ENCODE measurements around the gene TBX1. TPM values are rescaled to one million over a fixed set of nuclear protein-coding genes. Genes with fewer than 3 reads are reported as not detected.

The TBX1 gene
- total RNA-seq, 1 experiment from 2014 or later: 3.9 TPM

- POLR2A ChIA-PET: no interaction called here
- H3K4me1 ChIP-seq (ENCODE audit: control insufficient read depth in 1 of 2, insufficient read depth in 2 of 2, low read length in 2 of 2): peaks cover 8 to 13% of the 10 kb centered on the region in 2 experiments; a peak in 3 of 4 replicates
- no peaks in the 10 kb centered on the region for H4K20me1 ChIP-seq (ENCODE audit: insufficient read depth)
- H3K4me2 ChIP-seq (ENCODE audit: low read length): no peak overlapping the region
- no TSS peak for BruUV-seq (replicated peaks)
- no peaks in the 10 kb centered on the region for H3K36me3 ChIP-seq (ENCODE audit: control insufficient read depth in 1 of 2, insufficient read depth in 2 of 2, low read length in 2 of 2)
- RAD21 ChIA-PET (ENCODE audit: low non-redundant PET in 1 of 2, low total read pairs in 2 of 2, uncharacterized antibody in 2 of 2, unreplicated experiment in 2 of 2): no interaction called here
- H3K9me3 ChIP-seq (ENCODE audit: control insufficient read depth in 1 of 2, insufficient read depth in 1 of 2, low read depth in 1 of 2, low read length in 2 of 2): peaks cover 4 to 5% of the 10 kb centered on the region in 2 experiments; a peak in 1 of 4 replicates
- no peak overlapping the region for H3K4me3 ChIP-seq (replicated peaks in 1 of 2; ENCODE audit: low read depth in 1 of 2, low read length in 2 of 2)
- ATAC-seq: no peak
- intact Hi-C loops (cut with micrococcal nuclease): no loop called here
- CTCF ChIA-PET: no interaction called here
- H3K9ac ChIP-seq (ENCODE audit: low read length): no peak overlapping the region
- H3K79me2 ChIP-seq (ENCODE audit: insufficient read depth, low read length): no peaks in the 10 kb centered on the region
- no peak overlapping the region for H2AFZ ChIP-seq (ENCODE audit: low read depth, low read length, poor library complexity, severe bottlenecking)
- no peak for DNase-seq (ENCODE audit: low read depth, low spot score)
- no peaks in the 10 kb centered on the region for H3K9me2 ChIP-seq (ENCODE audit: insufficient read depth)
- no peaks in the 10 kb centered on the region for H3K27me3 ChIP-seq (ENCODE audit: insufficient read depth, low read length)
- TF ChIP-seq EZH2phosphoT487 (IDR thresholded peaks at IDR 0.05; ENCODE audit: borderline replicate concordance) (no peak), ELF1 (IDR thresholded peaks at IDR 0.05; ENCODE audit: borderline replicate concordance, low read depth) (no peak), FOSL1 (IDR thresholded peaks at IDR 0.05; ENCODE audit: low read depth) (no peak), REST (IDR thresholded peaks at IDR 0.05; ENCODE audit: low read depth) (no peak), JUND (IDR thresholded peaks at IDR 0.05) (no peak), RAD21 (IDR thresholded peaks at IDR 0.05; ENCODE audit: low read depth) (no peak), EZH2 (IDR thresholded peaks at IDR 0.05) (no peak), POLR2AphosphoS5 (IDR thresholded peaks at IDR 0.05; ENCODE audit: low read depth, low read length) (no peak), EGR1 (IDR thresholded peaks at IDR 0.05; ENCODE audit: low read depth) (no peak), POLR2A (IDR thresholded peaks at IDR 0.05; ENCODE audit: borderline replicate concordance, extremely low read depth, insufficient read depth, insufficient read length) (no peak), SRF (IDR thresholded peaks at IDR 0.05; ENCODE audit: low read depth) (no peak), CTCF (IDR thresholded peaks at IDR 0.05 in 2 of 3, conservative IDR thresholded peaks at IDR 0.05 in 1 of 3; ENCODE audit: borderline replicate concordance in 1 of 3, insufficient read depth in 1 of 3, low read depth in 2 of 3, low read length in 2 of 3) (no peak)
- TF ChIP-seq, protein P1, sequence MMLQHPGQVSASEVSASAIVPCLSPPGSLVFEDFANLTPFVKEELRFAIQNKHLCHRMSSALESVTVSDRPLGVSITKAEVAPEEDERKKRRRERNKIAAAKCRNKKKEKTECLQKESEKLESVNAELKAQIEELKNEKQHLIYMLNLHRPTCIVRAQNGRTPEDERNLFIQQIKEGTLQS (IDR thresholded peaks at IDR 0.05): no peak
- no peak overlapping the region for H3K27ac ChIP-seq (ENCODE audit: low read depth, low read length)
Measured at GRCh38 chr22:19782533-19782932, 22.0 kb downstream of the TBX1 start.

All from HCT116 (cell line).